Peyer's patch (tissue), 4 donors: ENCODE measurements around the gene RNF111. TPM values are rescaled to one million over a fixed set of nuclear protein-coding genes. Genes with fewer than 3 reads are reported as not detected.
A peak's percentile ranks its signal among the peaks of the same experiment; 100 is the strongest.

Experiments
- DNase-seq, 3 donors: peaks; one replicate each; pipeline ENCODE4 v3.0.0-alpha.2; 2017 to 2019
- H3K27ac ChIP-seq, 4 donors: fragments of 200-600 bp; sonication (generic); one replicate each; pipeline ENCODE4 v1.5.1; 2016 to 2019
- H3K27me3 ChIP-seq, 2 donors: fragments of 200-600 bp; sonication (generic); one replicate each; pipeline ENCODE4 v1.5.1; 2019
- H3K36me3 ChIP-seq, 3 donors: fragments of 200-600 bp; sonication (generic); one replicate each; pipeline ENCODE4 v1.5.1; 2016 to 2019
- H3K4me1 ChIP-seq, 4 donors: fragments of 200-600 bp; sonication (generic); one replicate each; pipeline ENCODE4 v1.5.1; 2016 to 2019
- H3K4me3 ChIP-seq, 4 donors: fragments of 200-600 bp; sonication (generic); 1 replicate in 3 of 4; 2 replicates in 1 of 4; pipeline ENCODE4 v1.5.1; 2016 to 2019; ENCODE audit warnings: mild to moderate bottlenecking in 1 of 4
- H3K9me3 ChIP-seq, 4 donors: fragments of 200-600 bp; sonication (generic); one replicate each; pipeline ENCODE4 v1.5.1; 2016 to 2019; ENCODE audit warnings: mild to moderate bottlenecking in 1 of 4
- CTCF ChIP-seq, 6 experiments: fragments of 450-650 bp in 4 of 6; fragments of 200-600 bp in 2 of 6; sonication (generic) in 1 of 6; IDR thresholded peaks; one replicate each; pipeline ENCODE4 v1.5.1; 2017 to 2019; ENCODE audit warnings: antibody characterized with exemption in 6 of 6, mild to moderate bottlenecking in 3 of 6, moderate library complexity in 1 of 6
- POLR2A ChIP-seq, 2 donors: fragments of 450-650 bp; IDR thresholded peaks; one replicate each; pipeline ENCODE4 v1.5.1; 2017; ENCODE audit warnings: antibody characterized with exemption in 2 of 2, mild to moderate bottlenecking in 2 of 2, moderate library complexity in 2 of 2
- total RNA-seq, 4 donors: library from RNA; depleted of rRNA; stranded (reverse); fragments of >200 nt; gene quantifications; one replicate each; pipeline ENCODE4 v1.1.0, GENCODE V29; 2016

RNF111 gene
- total RNA-seq, 4 donors from 2014 or later: 24.5 to 45.4 (median 28.4) TPM

- no peak overlapping the region for H3K4me3 ChIP-seq
- DNase-seq: no peak
- TF ChIP-seq CTCF (IDR thresholded peaks at IDR 0.05) (no peak), POLR2A (IDR thresholded peaks at IDR 0.05) (no peak)
- H3K4me1 ChIP-seq: peaks cover 0 to 10% (median 2%) of the 10 kb centered on the region in 4 donors
- no peaks in the 10 kb centered on the region for H3K27me3 ChIP-seq
- H3K9me3 ChIP-seq: no peaks in the 10 kb centered on the region
- H3K36me3 ChIP-seq: no peaks in the 10 kb centered on the region
- no peak overlapping the region for H3K27ac ChIP-seq
Measured at GRCh38 chr15:58977887-58978286, 9.6 kb upstream of the RNF111 start.

GRCh38 chr15:58980351-58980939 is 7.0 kb upstream of the RNF111 start:
- Histone ChIP-seq H3K36me3 (no peaks in the 10 kb centered on the region), H3K27me3 (no peaks in the 10 kb centered on the region), H3K9me3 (no peaks in the 10 kb centered on the region), H3K4me3 (no peak overlapping the region), H3K27ac (peak overlapping the region in 2 of 4 donors; percentile 58 to 70), H3K4me1 (peaks cover 0 to 5% (median 2%) of the 10 kb centered on the region in 4 donors)
- no peak for DNase-seq
- peak; percentile 18 to 68 (median 59) for TF ChIP-seq CTCF (IDR thresholded peaks at IDR 0.05)
- no peak for TF ChIP-seq POLR2A (IDR thresholded peaks at IDR 0.05)

GRCh38 chr15:58981808-58982475 is 5.5 kb upstream of the RNF111 start:
- Histone ChIP-seq H3K9me3 (no peaks in the 10 kb centered on the region), H3K36me3 (no peaks in the 10 kb centered on the region), H3K27me3 (no peaks in the 10 kb centered on the region), H3K4me3 (no peak overlapping the region), H3K4me1 (peaks cover 0 to 5% (median 2%) of the 10 kb centered on the region in 4 donors), H3K27ac (peak overlapping the region in 2 of 4 donors; percentile 2 to 11)
- no peak for DNase-seq
- TF ChIP-seq CTCF (IDR thresholded peaks at IDR 0.05): no peak
- no peak for TF ChIP-seq POLR2A (IDR thresholded peaks at IDR 0.05)

GRCh38 chr15:58983261-58983660 is 4.2 kb upstream of the RNF111 start:
- no peak for TF ChIP-seq POLR2A (IDR thresholded peaks at IDR 0.05)
- no peak for TF ChIP-seq CTCF (IDR thresholded peaks at IDR 0.05)
- H3K36me3 ChIP-seq: no peaks in the 10 kb centered on the region
- no peaks in the 10 kb centered on the region for H3K9me3 ChIP-seq
- no peak overlapping the region for H3K27ac ChIP-seq
- H3K4me1 ChIP-seq: peaks cover 0 to 5% (median 2%) of the 10 kb centered on the region in 4 donors
- DNase-seq: no peak
- H3K4me3 ChIP-seq: no peak overlapping the region
- no peaks in the 10 kb centered on the region for H3K27me3 ChIP-seq

- Histone ChIP-seq H3K4me3 (no peak overlapping the region), H3K9me3 (no peaks in the 10 kb centered on the region), H3K27me3 (no peaks in the 10 kb centered on the region), H3K27ac (no peak overlapping the region), H3K36me3 (no peaks in the 10 kb centered on the region), H3K4me1 (peaks cover 0 to 16% (median 7%) of the 10 kb centered on the region in 4 donors)
- TF ChIP-seq POLR2A (IDR thresholded peaks at IDR 0.05) (no peak), CTCF (IDR thresholded peaks at IDR 0.05) (no peak)
- peak in 1 of 3 donors; percentile 70 for DNase-seq
Measured at GRCh38 chr15:58985443-58985842, 2.0 kb upstream of the RNF111 start.
